NCI-H187 treated with DMSO at 0.1 percent for 48 hours (cell line): ENCODE results near the gene CRTC1.
"Not testable (repeated sequence)": the region's sequence is repeated elsewhere in the genome, so short reads cannot be mapped to it uniquely, and the experiment has no call there.

Experiments
- DNase-seq: peaks from one replicate; lab custom pipeline; 2025; lab: John Stamatoyannopoulos, UW

CRTC1 gene

GRCh38 chr19:18700501-18701249 is 17.2 kb downstream of the CRTC1 start:
- peak; percentile 63 for DNase-seq

- DNase-seq: no peak
These were observed 17.7 kb downstream of the CRTC1 start for GRCh38 chr19:18701250-18701608.

- DNase-seq: no peak
These were observed 20.6 kb downstream of the CRTC1 start for GRCh38 chr19:18704054-18704453.

- no peak for DNase-seq
These were observed 21.5 kb downstream of the CRTC1 start for GRCh38 chr19:18704971-18705370.

DNA sequence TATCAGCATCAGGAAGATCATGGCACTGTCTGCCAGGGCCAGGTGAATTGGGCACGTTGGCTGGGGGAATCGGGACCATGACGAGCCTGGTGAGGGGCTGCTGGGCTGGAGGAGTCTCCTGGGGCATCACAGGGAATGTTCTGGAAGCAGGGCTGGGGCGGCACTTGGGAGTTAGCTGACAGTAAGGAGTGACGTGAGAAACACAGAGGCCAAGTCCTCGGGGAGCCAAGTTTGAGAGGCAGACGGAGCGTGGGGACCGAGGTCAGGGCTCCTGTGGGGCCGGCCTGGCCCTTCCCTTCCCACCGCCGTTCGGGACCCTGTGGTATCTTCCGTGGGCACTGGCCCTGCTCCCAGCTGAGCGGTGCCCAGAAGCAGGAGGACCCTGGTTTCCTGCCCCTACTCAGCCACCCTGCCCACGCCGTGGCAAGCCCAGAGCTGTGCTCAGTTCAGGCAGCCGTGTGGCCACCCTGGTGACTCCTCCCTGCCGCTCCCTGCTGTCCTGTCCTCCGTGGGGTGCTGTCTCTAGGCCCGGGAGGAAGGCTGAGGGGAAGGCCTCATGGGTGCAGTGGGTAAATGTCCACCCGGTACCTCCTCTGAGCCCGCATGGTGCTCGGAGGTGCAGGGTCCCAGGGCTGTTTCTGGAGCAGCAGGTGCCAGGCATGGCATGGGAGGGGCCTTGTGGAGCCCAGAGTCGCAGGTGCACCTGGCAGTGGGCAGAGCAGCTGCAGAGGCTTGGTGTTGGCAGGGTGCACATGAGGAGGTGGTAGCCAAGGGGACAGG is 25.2 kb downstream of the CRTC1 start:
- no peak for DNase-seq

DNA sequence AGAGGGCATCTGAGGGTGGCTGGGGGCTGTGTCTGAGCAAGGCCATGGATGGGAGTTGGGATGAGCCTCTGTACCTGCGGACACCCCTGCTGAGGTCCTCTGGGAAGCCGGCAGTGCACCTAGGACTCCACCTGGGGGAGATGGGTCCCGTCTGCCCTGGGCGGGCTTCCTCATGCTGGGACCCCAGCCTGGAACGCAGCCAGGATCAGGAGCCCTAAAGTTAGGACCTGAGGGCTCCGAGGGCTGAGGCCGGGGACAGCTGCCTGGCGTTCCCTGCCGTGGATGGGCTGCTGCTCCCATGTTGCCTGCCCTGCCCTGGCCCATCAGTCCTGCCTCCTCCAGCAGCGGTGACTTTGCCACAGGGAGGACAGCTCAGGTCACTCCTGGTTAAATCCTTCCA is 26.1 kb downstream of the CRTC1 start:
- DNase-seq: no peak

GRCh38 chr19:18710186-18710585 is 26.7 kb downstream of the CRTC1 start:
- DNase-seq: no peak

DNA sequence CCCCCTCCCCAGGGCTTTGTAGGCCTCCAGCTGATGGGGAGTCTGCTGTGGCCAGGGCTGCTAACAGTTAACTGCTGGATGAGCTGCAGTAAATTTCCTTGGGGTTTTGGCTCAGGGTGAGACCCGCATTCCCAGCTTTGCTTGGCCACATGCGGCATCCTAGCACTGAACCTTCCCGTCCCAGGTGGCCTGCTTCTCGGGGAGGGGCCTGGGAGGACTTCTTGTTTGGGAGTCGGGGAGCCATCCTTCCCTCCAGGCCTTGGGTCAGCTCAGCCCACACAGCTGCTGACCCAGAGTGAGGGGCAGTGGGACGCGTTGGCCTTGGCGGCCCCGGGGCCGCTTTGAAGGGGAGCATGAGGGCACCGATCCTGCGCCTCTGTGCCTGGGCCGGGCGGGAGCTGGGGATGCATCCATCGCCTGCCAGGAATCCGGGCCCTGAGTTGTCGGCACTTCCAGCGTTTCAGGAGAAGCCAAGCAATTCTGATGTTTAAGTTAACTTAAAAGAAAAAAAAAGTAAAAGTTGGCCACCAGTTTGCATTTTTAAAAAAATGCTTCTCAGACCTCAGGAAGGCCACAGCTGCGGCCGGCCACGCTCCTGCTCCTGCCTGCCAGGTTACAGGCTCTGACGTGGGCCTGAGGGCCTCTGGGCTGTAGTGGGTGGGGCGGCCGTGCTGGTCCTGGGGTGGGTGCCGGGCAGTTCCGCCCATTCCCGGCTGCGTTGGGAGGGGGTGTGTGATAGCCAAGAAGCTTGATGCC is 27.7 kb downstream of the CRTC1 start:
- no peak for DNase-seq

DNA sequence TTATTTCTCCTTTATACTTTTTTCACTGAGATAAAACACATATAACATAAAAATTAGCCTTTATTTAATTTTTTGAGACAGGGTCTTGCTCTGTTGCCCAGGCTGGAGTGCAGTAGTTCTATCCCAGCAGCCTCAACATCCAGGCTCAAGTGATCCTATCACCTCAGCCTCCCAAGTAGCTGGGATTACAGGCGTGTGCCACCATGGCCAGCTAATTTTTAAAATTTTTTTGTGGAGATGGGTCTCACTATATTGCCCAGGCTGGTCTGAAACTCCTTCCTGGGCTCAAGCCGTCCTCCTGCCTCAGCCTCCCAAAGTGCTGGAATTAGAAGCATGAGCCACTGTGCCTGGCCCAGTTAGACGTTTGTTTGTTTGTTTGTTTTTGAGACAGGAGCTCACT is 28.4 kb downstream of the CRTC1 start:
- DNase-seq: no peak

- DNase-seq: no peak
These were observed 29.5 kb downstream of the CRTC1 start for GRCh38 chr19:18712981-18713380.

- DNase-seq: no peak
These were observed 30.2 kb downstream of the CRTC1 start for GRCh38 chr19:18713550-18714117.

- DNase-seq: no peak
These were observed 31.9 kb downstream of the CRTC1 start for GRCh38 chr19:18715416-18715815.

- no peak for DNase-seq
These were observed 33.4 kb downstream of the CRTC1 start for GRCh38 chr19:18716857-18717256.

DNA sequence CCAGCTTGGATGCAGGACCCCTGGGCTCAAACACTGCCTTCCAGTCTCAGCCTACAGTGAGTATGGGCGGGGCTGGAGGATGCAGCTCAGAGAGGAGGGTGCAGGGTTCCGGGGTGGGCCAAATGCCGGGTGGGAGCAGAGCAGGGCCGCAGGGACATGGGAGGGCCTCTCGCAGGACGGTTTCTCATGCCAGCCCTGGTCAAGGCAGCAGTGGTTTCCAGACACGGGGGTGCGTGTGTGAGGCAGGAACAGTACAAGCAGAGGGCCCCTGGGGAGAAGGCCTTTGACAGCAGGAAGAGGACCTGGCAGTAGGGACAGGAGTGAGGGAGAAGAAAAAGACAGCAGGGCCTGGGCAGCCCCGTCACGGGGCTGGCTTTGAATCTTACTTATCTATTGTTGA is 34.1 kb downstream of the CRTC1 start:
- DNase-seq: no peak

DNA sequence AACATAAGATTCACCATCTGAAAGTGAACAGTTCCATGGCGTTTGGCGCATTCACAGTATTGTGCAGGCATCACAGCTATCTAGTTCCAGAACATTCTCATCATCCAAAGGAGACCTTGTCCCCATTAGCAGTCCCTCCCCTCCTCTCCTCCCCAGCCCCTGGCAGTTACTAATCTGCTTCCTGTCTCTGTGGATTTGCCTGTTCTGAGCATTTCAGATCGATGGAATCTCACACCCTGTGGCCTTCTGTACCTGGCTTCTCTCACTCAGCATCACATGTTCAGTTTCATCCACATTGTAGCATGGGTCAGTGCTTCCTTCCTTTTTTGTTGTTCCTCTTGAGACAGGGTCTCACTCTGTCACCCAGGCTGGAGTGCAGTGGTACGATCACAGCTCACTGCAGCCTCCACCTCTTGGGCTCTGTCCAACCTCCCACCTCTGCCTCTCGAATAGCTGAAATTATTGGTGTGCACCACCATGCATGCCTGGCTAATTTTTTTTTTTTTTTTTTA is 34.6 kb downstream of the CRTC1 start:
- DNase-seq: no peak

DNA sequence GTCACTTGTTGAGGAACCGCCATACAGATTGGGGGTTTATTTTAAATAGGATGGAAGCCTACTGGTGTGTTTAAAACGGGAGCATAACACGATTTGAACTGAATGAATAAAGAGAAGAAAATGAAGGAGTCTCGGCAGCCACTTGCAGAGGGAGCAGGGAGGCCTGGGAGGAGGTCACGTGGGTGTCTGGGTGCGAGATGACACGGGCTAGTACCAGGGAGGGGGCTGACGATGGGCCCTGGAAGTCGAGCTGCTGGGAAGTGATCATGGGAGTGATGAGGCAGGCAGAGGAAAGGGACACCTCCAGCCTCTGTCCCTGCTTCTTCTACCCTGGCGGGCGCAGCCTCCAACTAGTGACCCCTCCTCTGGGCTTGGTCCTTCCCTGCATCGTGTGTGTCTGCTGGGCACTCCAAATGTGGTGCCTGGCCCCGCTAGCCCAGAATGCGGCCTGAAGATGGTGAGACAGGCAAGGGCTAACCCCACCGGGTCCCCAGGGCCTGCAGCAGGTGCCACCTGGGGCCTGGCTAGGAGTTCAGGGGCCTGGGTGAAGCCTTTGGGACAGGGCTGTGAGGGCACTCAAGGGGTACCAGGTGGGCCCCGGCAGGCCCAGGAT is 35.5 kb downstream of the CRTC1 start:
- DNase-seq: no peak

DNA sequence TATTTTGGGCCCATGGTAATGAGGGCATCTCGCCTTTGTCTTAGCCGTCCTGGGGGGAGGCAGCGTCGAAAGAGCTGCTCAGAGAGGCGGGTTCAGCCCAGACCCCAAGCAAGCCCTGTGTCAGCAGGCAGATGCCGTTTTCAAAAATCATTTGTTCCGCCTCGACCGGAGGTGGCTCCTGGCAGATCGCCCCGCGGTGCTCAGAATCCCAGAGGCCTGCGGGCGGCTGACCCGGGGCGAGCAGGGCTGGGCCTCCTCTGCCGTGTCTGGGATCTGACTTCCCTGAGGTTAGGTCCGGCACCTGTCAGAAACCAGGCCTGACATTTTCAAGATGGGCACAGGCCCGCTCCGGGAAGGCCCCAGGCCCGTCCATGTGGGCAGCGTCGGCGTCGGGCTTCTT is 36.1 kb downstream of the CRTC1 start:
- DNase-seq: no peak

GRCh38 chr19:18723871-18724377 is 40.4 kb downstream of the CRTC1 start:
- no peak for DNase-seq

DNA sequence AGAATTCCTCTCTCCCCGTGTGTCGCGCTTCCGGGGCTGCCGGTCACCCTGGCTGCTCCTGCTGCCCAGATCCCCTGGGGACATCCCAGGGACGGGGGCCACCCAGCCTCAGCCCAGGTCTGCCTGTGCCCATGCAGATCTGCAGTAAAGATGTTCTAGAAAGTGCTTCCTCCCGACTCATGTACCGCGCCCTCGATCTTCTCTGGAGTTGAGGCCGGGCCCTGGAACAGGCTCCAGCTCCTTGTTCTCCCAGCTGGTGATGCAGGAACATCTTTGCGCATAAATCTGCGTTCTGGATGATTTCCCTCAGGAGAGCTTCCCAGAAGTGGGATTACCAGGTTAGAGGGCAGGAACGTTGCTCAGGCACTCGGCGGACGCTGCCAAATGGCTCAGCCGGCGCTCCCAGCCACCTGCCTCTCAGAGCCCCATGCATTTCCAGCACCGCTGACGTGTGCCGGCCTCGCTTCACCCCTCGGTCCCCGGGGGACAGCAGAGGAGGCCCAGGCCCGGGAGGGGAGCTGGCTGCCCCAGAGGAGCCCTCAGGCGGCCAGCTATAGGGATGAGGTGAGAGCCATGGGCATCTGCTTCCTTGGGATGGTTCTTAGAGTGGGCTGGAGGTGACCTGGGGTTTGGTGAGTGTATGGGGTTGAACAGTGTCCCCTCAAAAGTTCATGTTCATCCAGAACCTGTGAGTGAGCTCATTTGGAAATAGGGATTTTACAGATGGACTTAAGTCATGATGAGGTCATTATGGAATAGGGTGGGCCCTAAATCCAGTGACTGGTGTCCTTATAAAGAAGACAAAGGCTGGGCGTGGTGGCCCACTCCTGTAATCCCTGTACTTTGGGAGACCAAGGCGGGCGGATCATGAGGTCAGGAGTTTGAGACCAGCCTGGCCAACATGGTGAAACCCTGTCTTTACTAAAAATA is 42.6 kb downstream of the CRTC1 start:
- DNase-seq: no peak

DNA sequence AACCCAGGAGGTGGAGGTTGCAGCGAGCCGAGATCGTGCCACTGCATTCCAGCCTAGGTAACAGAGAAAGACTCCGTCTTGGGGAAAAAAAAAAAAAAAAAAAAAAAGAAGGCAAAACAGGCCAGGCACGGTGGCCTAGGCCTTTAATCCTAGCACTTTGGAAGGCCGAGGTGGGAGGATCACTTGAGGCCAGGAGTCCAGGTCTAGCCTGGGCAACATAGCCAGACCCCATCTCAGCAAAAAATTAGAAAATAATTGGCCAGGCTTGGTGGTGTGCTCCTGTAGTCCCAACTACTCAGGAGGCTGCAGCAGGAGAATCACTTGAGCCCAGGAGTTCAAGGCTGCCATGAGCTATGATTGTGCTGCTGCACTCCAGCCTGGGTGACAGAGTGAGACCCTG is 43.4 kb downstream of the CRTC1 start:
- DNase-seq: no peak

- not testable (repeated sequence) for DNase-seq
These were observed 44.1 kb downstream of the CRTC1 start for GRCh38 chr19:18727602-18728001.
